NCI-H510A (cell line): ENCODE results near the gene LRRC3B.
"Not testable (repeated sequence)": the region's sequence is repeated elsewhere in the genome, so short reads cannot be mapped to it uniquely, and the experiment has no call there.

ENCODE experiments used
- DNase-seq: peaks from one replicate; lab custom pipeline; 2025; lab: John Stamatoyannopoulos, UW

LRRC3B gene

GRCh38 chr3:26622621-26623418 is at the start of gene LRRC3B:
TSS of gene LRRC3B (plus strand) at chr3:26622772. CDS start at chr3:26709673, 86,901 bp downstream.
- DNase-seq = peak; percentile 4

DNA sequence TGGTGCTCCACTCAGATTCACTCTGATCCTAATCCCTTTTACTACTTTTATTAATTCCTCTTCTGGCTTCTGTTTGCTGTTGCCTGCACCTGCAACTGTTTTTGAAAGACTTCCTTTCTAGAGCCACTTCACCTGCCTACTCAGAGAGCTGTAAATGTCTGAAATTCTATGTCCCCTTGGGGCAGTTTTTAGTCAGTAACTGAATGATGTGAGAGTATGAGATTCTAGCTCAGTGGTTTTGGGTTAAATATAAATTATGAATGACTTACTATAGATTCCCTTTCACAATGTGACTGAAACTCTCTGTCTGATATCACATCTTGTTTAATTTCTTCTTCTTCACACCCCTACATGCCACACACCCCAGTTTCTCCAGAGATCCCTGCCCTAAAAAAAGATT is 47.8 kb upstream of the LRRC3B start:
- no peak for DNase-seq

GRCh38 chr3:26579116-26579515 is 43.5 kb upstream of the LRRC3B start:
- no peak for DNase-seq

DNA sequence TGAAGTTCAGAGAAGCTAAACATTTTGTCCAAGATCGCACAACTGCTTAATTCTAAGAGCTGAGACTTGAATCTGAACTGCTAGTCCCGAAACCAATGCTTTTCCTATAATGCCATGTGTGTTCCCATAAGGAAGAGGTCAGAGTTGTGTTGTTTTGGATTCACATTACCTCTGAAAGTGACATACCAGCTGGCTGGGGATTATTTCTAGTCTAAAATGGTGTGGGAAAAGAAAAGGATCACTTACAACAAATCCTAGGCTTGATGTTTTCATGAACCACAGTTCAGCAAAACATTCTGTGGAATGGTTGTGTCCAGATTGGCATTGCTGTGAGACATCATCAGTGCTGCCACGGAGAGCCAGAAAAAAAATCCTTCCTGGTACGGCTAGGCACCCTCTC is 35.0 kb upstream of the LRRC3B start:
- no peak for DNase-seq

DNA sequence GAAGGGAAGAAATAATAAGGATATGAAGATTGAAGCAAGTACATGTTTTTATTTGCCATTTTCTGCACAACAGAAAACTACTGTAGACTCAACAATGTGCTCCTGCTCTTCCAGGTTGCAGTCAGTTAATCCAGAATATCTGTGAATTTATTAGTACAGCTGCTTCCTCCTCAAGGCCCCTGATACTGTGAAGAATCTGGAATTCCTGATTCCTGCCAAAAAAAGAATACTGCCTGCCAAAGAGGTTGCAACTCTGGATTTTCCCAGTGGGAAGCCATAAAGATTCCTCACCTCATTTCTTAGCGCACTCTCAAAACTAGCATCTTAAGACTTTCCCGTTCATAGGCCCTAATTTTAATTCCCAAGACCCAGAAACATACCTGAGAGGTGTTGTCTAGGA is 33.6 kb upstream of the LRRC3B start:
- DNase-seq = no peak

DNA sequence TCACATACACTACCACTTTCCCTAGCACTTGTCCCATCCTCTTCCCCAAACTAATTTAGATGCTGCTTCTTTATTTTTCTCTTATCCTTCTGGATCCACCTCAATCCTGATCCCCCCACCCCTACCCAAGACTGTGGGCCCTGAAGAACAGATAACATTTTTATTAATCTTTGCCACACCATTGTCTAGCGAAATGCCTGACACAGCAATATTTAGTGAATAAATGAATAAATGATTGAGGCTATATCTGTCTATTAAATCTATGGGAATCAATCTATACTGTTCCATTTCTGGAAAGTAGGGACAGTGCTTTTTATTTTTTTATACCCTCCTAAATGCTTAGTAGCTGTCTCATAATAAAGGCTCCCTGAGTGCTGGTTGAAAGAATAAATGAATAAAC is 32.9 kb upstream of the LRRC3B start:
- DNase-seq = no peak

GRCh38 chr3:26590919-26591484 is 31.6 kb upstream of the LRRC3B start:
- no peak for DNase-seq

DNA sequence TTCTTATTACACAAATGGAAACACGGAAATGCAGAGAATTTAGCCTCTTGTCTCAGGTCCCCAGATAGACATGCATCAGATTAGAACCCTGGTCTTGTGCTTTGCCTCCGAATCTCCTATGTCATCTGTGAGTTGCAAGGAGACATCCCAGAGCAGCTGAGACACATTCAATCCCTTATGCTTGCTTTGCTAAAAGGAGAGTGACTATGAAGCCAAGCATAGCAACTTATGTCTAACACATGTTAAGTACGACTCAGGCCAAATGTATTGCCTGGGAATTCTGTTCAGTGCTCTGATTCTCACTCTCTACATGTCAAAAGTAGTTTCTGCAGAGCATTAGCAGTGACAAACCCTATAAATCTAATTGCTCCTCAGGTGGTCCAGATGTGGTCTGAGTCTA is 30.6 kb upstream of the LRRC3B start:
- DNase-seq = no peak

DNA sequence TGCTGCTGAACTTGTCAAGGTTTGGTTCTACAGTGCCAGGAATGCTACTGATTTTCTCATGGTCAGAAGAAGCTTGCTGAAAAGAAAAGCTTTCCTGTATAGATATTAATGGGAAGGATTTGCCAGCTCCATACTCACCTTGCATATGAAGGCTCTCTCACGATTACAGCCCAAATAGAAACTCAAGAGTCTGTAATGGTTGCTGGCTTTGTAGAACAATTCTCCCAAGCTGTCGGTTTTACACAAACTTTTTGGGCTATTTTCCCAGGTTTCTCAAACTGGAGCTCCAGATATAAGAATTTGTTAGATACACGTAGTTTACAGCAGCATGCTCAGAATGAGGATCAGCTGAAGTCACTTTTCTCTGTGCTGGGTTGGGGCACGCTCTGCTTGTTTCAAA is 30.1 kb upstream of the LRRC3B start:
- DNase-seq = no peak

- no peak for DNase-seq
Measured at GRCh38 chr3:26596335-26596734, 26.2 kb upstream of the LRRC3B start.

GRCh38 chr3:26603311-26603710 is 19.3 kb upstream of the LRRC3B start:
- not testable (repeated sequence) for DNase-seq

GRCh38 chr3:26603771-26604170 is 18.8 kb upstream of the LRRC3B start:
- not testable (repeated sequence) for DNase-seq

DNA sequence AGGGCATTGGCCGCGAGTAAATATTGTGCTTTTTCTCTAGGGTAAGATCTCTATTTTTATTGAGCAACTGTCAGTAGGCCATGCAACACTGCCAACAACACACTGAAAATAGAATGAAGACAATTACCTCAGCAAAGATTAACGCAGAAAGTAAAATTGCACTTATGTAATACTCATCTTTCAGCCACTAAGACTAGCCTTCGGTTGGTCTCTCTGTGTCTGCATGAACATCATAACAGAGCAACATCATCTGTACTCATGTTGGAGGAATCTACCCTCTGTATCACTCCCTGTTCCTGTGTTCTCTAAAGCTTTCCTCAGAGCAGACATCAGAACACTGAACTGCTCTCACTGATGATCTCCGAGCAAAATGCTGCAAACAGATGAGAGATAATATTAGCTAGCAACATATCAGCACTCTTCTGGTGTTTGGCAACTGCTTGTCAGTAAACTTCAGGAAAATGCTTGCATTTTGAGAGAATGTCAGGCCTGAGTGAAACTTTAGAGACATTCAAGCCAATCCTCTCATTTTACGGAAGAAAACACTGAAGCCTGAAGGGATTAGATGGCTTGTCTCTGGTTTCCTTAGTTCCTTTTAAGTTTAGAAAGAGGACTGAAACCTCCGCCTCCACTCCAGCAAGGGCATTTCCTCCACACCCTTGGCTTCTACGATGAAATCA is 8.4 kb upstream of the LRRC3B start:
- DNase-seq = no peak

GRCh38 chr3:26621176-26621575 is 1.4 kb upstream of the LRRC3B start:
- no peak for DNase-seq

DNA sequence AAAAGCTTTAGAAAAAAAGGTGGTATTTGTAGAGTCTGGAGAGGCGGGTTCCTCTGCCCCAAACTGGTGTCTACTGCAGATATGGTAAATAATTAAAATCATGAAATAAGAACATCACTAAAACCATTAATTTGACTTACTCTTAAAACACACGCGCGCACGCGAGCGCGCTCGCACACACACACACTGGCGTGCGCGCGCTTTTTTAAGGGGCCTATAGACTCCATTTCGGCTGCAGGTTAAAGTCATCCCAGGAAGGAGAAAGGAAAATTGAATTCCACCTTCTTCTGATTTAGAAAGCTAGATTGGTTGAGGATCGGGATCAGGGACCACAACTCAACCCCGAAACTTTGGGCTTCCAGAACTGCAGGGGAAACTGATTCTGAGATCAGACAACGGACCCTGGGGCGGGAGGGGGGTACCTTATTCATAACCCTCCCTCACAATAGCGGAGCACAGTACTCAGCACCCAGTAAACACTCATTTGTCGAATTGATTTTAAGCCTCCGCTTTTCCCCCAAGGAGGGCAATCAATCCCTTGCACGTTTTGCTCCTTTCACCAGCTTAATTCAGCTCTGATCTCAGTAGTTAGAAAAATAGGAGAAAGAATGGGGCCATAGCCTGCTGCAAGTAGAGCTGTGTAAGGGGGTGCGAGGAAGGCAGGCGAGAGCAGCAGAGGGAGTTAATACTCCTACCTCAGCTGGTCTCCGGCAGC is 509 bp upstream of the LRRC3B start:
- DNase-seq = peak; percentile 1

- DNase-seq = no peak
Measured at GRCh38 chr3:26623419-26624208, 1.0 kb downstream of the LRRC3B start.

DNA sequence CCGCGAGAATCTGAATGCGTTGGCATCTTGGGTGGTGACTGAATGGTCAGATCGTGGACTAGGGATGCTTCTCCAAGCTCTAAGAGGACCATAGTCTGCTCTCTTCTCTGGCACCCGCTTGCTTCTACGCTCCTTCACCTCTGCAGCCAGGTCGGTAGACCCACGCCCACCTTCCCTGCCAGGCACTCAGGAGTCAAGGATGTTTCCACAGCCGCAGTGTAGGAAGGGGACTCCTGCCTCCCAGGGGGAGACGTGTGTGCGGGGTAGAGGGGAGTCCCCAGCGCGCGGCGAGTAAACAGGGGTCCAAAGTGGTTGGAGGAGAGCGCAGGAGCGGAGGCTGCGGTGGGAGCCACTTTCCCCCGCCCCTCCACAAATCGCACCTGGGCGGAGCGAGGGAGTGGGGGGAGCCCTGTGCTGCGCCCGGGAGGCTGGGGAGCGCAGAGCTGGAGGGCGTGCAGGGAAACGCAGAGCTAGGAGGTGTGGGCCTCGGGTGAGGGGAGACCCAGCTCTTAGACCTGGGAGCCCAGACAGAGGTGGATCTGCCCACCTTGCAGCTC is 1.7 kb downstream of the LRRC3B start:
- no peak for DNase-seq

DNA sequence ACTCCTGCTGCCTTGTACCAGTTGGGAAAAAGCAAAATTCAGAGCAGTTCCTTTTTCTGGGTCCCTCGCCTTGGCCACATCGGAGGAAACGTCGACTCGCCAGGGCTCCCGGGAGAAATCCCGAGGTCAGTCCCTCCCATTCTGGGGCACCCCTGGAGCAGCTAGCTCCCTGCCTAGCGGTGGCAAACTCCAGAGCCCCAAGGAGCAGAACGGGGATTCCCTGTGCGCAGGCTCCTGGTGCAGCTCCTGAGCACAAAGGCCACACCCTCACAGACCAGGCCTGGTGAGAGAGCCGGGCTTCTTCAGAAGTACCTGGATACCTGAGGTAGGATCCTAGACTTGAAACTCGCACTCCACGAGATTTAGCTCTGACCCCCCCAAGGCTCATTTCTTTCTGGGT is 2.6 kb downstream of the LRRC3B start:
- no peak for DNase-seq

DNA sequence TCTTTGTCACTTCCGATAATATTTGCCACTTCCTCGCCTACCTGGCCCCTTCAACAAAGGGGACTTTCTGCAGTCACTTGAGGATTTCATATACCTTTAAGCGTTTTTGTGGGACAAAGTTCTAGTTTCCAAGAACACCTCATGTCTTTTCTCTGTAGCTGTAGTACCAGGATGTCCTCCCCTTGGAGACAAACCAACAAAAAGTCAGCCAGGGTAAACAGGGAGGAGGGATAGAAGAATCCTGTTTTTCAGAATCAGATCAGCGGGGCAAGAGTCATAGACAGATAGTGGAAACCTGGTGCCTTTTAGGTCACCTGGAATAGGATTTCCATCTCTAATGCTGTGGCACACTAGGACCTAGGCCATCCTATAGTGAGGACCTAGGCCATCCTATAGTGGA is 4.5 kb downstream of the LRRC3B start:
- DNase-seq = no peak

- DNase-seq = no peak
Measured at GRCh38 chr3:26628915-26629314, 6.3 kb downstream of the LRRC3B start.

- no peak for DNase-seq
Measured at GRCh38 chr3:26630669-26631389, 8.3 kb downstream of the LRRC3B start.
